Measurements from ENCODE around the gene SLC25A15. TPM values are rescaled to one million over a fixed set of nuclear protein-coding genes. Genes with fewer than 3 reads are reported as not detected.

SLC25A15 gene
- total and polyA plus RNA-seq, 2 experiments from 2014 or later = 11.5 to 24.3 TPM

- Histone ChIP-seq H2AFZ (peak overlapping the region; percentile 67), H3K36me3 (replicated peaks; ENCODE audit: insufficient read depth, low read depth) (no peaks in the 10 kb centered on the region), H3K79me2 (no peaks in the 10 kb centered on the region), H3K4me3 (no peak overlapping the region), H3K9me3 (ENCODE audit: low read depth) (no peaks in the 10 kb centered on the region), H3K27me3 (no peaks in the 10 kb centered on the region), H3K27ac (peak overlapping the region; percentile 6), H4K20me1 (ENCODE audit: insufficient read depth, poor library complexity, severe bottlenecking) (no peaks in the 10 kb centered on the region), H3K4me2 (peak overlapping the region; percentile 78), H3K4me1 (ENCODE audit: insufficient read depth) (no peaks in the 10 kb centered on the region), H3K9me2 (replicated peaks; ENCODE audit: insufficient read depth) (no peaks in the 10 kb centered on the region)
- DNase-seq (ENCODE audit: low spot score) = peak; percentile 70
- TF ChIP-seq EZH2 (IDR thresholded peaks at IDR 0.05; ENCODE audit: borderline replicate concordance) (no peak), CTCF (IDR thresholded peaks at IDR 0.05; ENCODE audit: poor library complexity) (peak; percentile 66), EZH2phosphoT487 (IDR thresholded peaks at IDR 0.05; ENCODE audit: low read depth, severe bottlenecking, unreplicated experiment) (no peak)
- WGBS (ENCODE audit: low lambda C conversion rate, missing lambda C conversion rate) = 23% methylated on average over 7 of the region's 7 CpGs
These were observed 12.1 kb upstream of the SLC25A15 start for GRCh38 chr13:40777166-40777808.

GRCh38 chr13:40777809-40778175 is 11.6 kb upstream of the SLC25A15 start:
- TF ChIP-seq CTCF (IDR thresholded peaks at IDR 0.05; ENCODE audit: poor library complexity) = no peak
- no peak for TF ChIP-seq EZH2phosphoT487 (IDR thresholded peaks at IDR 0.05; ENCODE audit: low read depth, severe bottlenecking, unreplicated experiment)
- TF ChIP-seq EZH2 (IDR thresholded peaks at IDR 0.05; ENCODE audit: borderline replicate concordance) = no peak
- H4K20me1 ChIP-seq (ENCODE audit: insufficient read depth, poor library complexity, severe bottlenecking) = no peaks in the 10 kb centered on the region
- H3K27me3 ChIP-seq = no peaks in the 10 kb centered on the region
- H3K9me2 ChIP-seq (replicated peaks; ENCODE audit: insufficient read depth) = no peaks in the 10 kb centered on the region
- no peak overlapping the region for H3K27ac ChIP-seq
- no peak overlapping the region for H3K4me3 ChIP-seq
- peak overlapping the region; percentile 67 for H2AFZ ChIP-seq
- H3K79me2 ChIP-seq = no peaks in the 10 kb centered on the region
- H3K36me3 ChIP-seq (replicated peaks; ENCODE audit: insufficient read depth, low read depth) = no peaks in the 10 kb centered on the region
- H3K9me3 ChIP-seq (ENCODE audit: low read depth) = no peaks in the 10 kb centered on the region
- no peak for DNase-seq (ENCODE audit: low spot score)
- no peaks in the 10 kb centered on the region for H3K4me1 ChIP-seq (ENCODE audit: insufficient read depth)
- WGBS (ENCODE audit: low lambda C conversion rate, missing lambda C conversion rate) = 33% methylated on average over 3 of the region's 3 CpGs
- peak overlapping the region; percentile 78 for H3K4me2 ChIP-seq

GRCh38 chr13:40779049-40779448 is 10.4 kb upstream of the SLC25A15 start:
- Histone ChIP-seq H4K20me1 (ENCODE audit: insufficient read depth, poor library complexity, severe bottlenecking) (no peaks in the 10 kb centered on the region), H3K36me3 (replicated peaks; ENCODE audit: insufficient read depth, low read depth) (no peaks in the 10 kb centered on the region), H3K27ac (no peak overlapping the region), H3K9me2 (replicated peaks; ENCODE audit: insufficient read depth) (no peaks in the 10 kb centered on the region), H3K4me1 (ENCODE audit: insufficient read depth) (no peaks in the 10 kb centered on the region), H3K79me2 (no peaks in the 10 kb centered on the region), H2AFZ (no peak overlapping the region), H3K4me3 (no peak overlapping the region), H3K27me3 (no peaks in the 10 kb centered on the region), H3K9me3 (ENCODE audit: low read depth) (no peaks in the 10 kb centered on the region), H3K4me2 (no peak overlapping the region)
- TF ChIP-seq CTCF (IDR thresholded peaks at IDR 0.05; ENCODE audit: poor library complexity) (no peak), EZH2 (IDR thresholded peaks at IDR 0.05; ENCODE audit: borderline replicate concordance) (no peak), EZH2phosphoT487 (IDR thresholded peaks at IDR 0.05; ENCODE audit: low read depth, severe bottlenecking, unreplicated experiment) (no peak)
- WGBS (ENCODE audit: low lambda C conversion rate, missing lambda C conversion rate) = 46% methylated on average over 4 of the region's 4 CpGs
- no peak for DNase-seq (ENCODE audit: low spot score)

Measured in hepatocyte (in vitro differentiated cells).